ENCODE data around the gene LRRC51. TPM values are rescaled to one million over a fixed set of nuclear protein-coding genes. Genes with fewer than 3 reads are reported as not detected.

LRRC51 gene
- polyA plus RNA-seq, 1 donor from 2014 or later = 20.8 TPM

DNA sequence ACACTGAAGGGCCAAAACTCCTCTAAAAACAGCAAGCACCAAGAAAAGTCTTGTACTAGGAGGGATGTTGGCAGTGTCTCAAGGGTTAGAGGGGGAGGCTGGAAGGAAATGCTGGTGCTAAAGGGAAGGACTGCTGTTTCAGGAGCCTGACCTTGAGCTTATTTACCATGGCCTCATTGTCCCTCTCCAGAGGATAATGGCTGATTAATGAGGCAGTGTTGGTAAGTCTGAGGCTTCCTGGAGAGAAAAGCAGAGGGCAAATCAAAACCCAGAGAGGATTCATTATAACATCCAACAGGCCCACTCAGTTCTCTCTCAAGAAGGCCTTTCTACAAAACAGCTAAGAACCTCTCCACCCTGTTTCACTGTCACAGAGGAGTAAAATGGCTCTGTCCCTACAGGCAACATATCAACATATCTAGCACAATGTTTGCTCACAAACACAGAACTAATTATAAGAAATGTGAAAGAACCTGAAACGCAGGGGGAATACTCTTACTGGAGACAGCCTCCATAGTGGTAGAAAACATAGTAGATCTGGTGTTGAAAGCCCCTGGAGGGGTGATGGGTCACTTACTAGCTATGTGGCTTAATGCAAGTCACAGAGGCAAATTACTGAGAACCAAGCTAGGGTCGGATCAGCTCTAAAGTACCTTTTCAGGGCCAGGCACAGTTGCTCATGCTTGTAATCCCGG, 31.7 kb upstream of the LRRC51 start:
- H3K27ac ChIP-seq (ENCODE audit: low read length) = no peak overlapping the region
- H3K9ac ChIP-seq (ENCODE audit: low read length) = no peak overlapping the region

More for the DNA sequence above, 31.7 kb upstream of the LRRC51 start:
- H4K20me1 ChIP-seq (ENCODE audit: insufficient read depth) = no peaks in the 10 kb centered on the region
- no peaks in the 10 kb centered on the region for H3F3A ChIP-seq (ENCODE audit: insufficient read depth, low read length, poor library complexity, severe bottlenecking)
- H3K79me2 ChIP-seq (replicated peaks; ENCODE audit: insufficient read depth, low read length) = no peaks in the 10 kb centered on the region
- no peak overlapping the region for H3K4me2 ChIP-seq (ENCODE audit: low read length)
- H3K36me3 ChIP-seq (ENCODE audit: insufficient read depth, low read length) = no peaks in the 10 kb centered on the region
- no peaks in the 10 kb centered on the region for H3K9me2 ChIP-seq (ENCODE audit: insufficient read depth, low read length)
- no peaks in the 10 kb centered on the region for H3K9me3 ChIP-seq (ENCODE audit: low read length)
- H3K4me3 ChIP-seq (ENCODE audit: low read length) = no peak overlapping the region
- H2AFZ ChIP-seq (ENCODE audit: low read depth, low read length) = no peak overlapping the region
- no peaks in the 10 kb centered on the region for H3K27me3 ChIP-seq (ENCODE audit: insufficient read depth, low read depth, low read length)
- TF ChIP-seq MXI1 (conservative IDR thresholded peaks at IDR 0.05; ENCODE audit: poor library complexity, severe bottlenecking) = no peak
- TF ChIP-seq EP300 (conservative IDR thresholded peaks at IDR 0.05; ENCODE audit: poor library complexity, severe bottlenecking) = no peak
- TF ChIP-seq SMC3 (conservative IDR thresholded peaks at IDR 0.05; ENCODE audit: poor library complexity) = no peak
- TF ChIP-seq EZH2 (IDR thresholded peaks at IDR 0.05; ENCODE audit: borderline replicate concordance, insufficient read depth, low read length, poor library complexity, severe bottlenecking) = no peak
- TF ChIP-seq CTCF (IDR thresholded peaks at IDR 0.05; ENCODE audit: poor library complexity, severe bottlenecking) = no peak
- no peak for TF ChIP-seq REST (IDR thresholded peaks at IDR 0.05; ENCODE audit: borderline replicate concordance)
- no peak for TF ChIP-seq POLR2AphosphoS5 (IDR thresholded peaks at IDR 0.05)
- no peak for TF ChIP-seq RAD21 (conservative IDR thresholded peaks at IDR 0.05)
- no peak for TF ChIP-seq TAF1 (IDR thresholded peaks at IDR 0.05; ENCODE audit: low read depth)
